CD14-positive monocyte (primary cell): ENCODE data around the gene ZDHHC15. TPM values are rescaled to one million over a fixed set of nuclear protein-coding genes. Genes with fewer than 3 reads are reported as not detected.
"Not testable (repeated sequence)": the region's sequence is repeated elsewhere in the genome, so short reads cannot be mapped to it uniquely, and the experiment has no call there.

Experiments used
- DNase-seq, 3 donors: peaks; one replicate each; pipeline ENCODE4 v3.0.0-alpha.2; 2011 to 2022
- H2AFZ ChIP-seq: 2 replicates; pipeline ENCODE4 v1.6.0; 2012; ENCODE audit warnings: mild to moderate bottlenecking, low read depth, low read length, inconsistent platforms; ENCODE audit not compliant: insufficient read depth, poor library complexity, severe bottlenecking
- H3K27ac ChIP-seq, 2 donors: 1 replicate in 1 of 2; 2 replicates in 1 of 2; pipeline ENCODE4 v1.5.1; 2012 to 2013; ENCODE audit warnings: low read length in 2 of 2, control low read depth in 1 of 2, inconsistent platforms in 1 of 2, low read depth in 1 of 2, mild to moderate bottlenecking in 1 of 2
- H3K27me3 ChIP-seq, 2 donors: one replicate each; pipeline versions ENCODE4 v1.6.0 to v1.6.1; 2011 to 2013; ENCODE audit warnings: low read length in 2 of 2; ENCODE audit not compliant: control insufficient read depth in 2 of 2, insufficient read depth in 2 of 2
- H3K36me3 ChIP-seq, 2 donors: replicated peaks in 1 of 2; 1 replicate in 1 of 2; 2 replicates in 1 of 2; pipeline versions ENCODE4 v1.5.1 to v1.6.1; 2012 to 2013; ENCODE audit warnings: low read length in 2 of 2, control low read depth in 1 of 2, inconsistent platforms in 1 of 2, mild to moderate bottlenecking in 1 of 2; ENCODE audit not compliant: insufficient read depth in 2 of 2, control insufficient read depth in 1 of 2
- H3K4me1 ChIP-seq, 2 donors: 1 replicate in 1 of 2; 2 replicates in 1 of 2; pipeline versions ENCODE4 v1.5.1 to v1.6.1; 2012 to 2013; ENCODE audit warnings: low read length in 2 of 2, control low read depth in 1 of 2, inconsistent platforms in 1 of 2, mild to moderate bottlenecking in 1 of 2, moderate library complexity in 1 of 2; ENCODE audit not compliant: insufficient read depth in 2 of 2, control insufficient read depth in 1 of 2
- H3K4me2 ChIP-seq: replicated peaks from 2 replicates; pipeline ENCODE3; 2012; ENCODE audit warnings: low read length, moderate library complexity, mild to moderate bottlenecking; ENCODE audit not compliant: poor library complexity, severe bottlenecking; ENCODE audit errors: extremely low read depth
- H3K4me3 ChIP-seq, 3 experiments: fragments of 200-600 bp in 1 of 3; sonication (generic) in 1 of 3; replicated peaks in 1 of 3; 1 replicate in 2 of 3; 2 replicates in 1 of 3; pipeline ENCODE4 v1.5.1; 2011 to 2013; ENCODE audit warnings: low read length in 3 of 3, mild to moderate bottlenecking in 3 of 3, control low read depth in 2 of 3, low read depth in 2 of 3, inconsistent platforms in 1 of 3, moderate library complexity in 1 of 3
- H3K79me2 ChIP-seq: 2 replicates; pipeline ENCODE4 v1.6.0; 2012; ENCODE audit warnings: mild to moderate bottlenecking, control low read depth, inconsistent platforms, low read length, moderate library complexity; ENCODE audit not compliant: insufficient read depth
- H3K9ac ChIP-seq: 2 replicates; pipeline ENCODE4 v1.6.0; 2017; ENCODE audit warnings: low read length, mild to moderate bottlenecking; ENCODE audit not compliant: insufficient read depth, poor library complexity, severe bottlenecking
- H3K9me3 ChIP-seq, 2 donors: replicated peaks in 1 of 2; 1 replicate in 1 of 2; 2 replicates in 1 of 2; pipeline versions ENCODE4 v1.5.1 to v1.6.1; 2012 to 2013; ENCODE audit warnings: low read length in 2 of 2, control low read depth in 1 of 2; ENCODE audit not compliant: control insufficient read depth in 1 of 2, insufficient read depth in 1 of 2
- H4K20me1 ChIP-seq: 2 replicates; pipeline ENCODE4 v1.6.0; 2012; ENCODE audit warnings: mild to moderate bottlenecking, low read length, control low read depth, moderate library complexity; ENCODE audit not compliant: insufficient read depth
- H3K27ac Mint-ChIP-seq, 7 donors: one replicate each; pipeline ENCODE4 v1.8.0; 2020; ENCODE audit warnings: mild to moderate bottlenecking in 7 of 7, mixed read lengths in 7 of 7, moderate library complexity in 6 of 7, inconsistent platforms in 2 of 7
- H3K27me3 Mint-ChIP-seq, 3 donors: one replicate each; pipeline ENCODE4 v1.8.0; 2021 to 2022; ENCODE audit warnings: low read depth in 3 of 3, mild to moderate bottlenecking in 3 of 3, mixed read lengths in 3 of 3, moderate library complexity in 3 of 3, inconsistent platforms in 1 of 3
- H3K36me3 Mint-ChIP-seq, 2 donors: one replicate each; pipeline ENCODE4 v1.8.0; 2020; ENCODE audit warnings: mixed read lengths in 2 of 2, inconsistent platforms in 1 of 2, mild to moderate bottlenecking in 1 of 2
- H3K4me1 Mint-ChIP-seq: one replicate; pipeline ENCODE4 v1.8.0; 2020; ENCODE audit warnings: mild to moderate bottlenecking, mixed read lengths
- H3K4me3 Mint-ChIP-seq, 2 donors: one replicate each; pipeline ENCODE4 v1.8.0; 2020; ENCODE audit warnings: mild to moderate bottlenecking in 2 of 2, mixed read lengths in 2 of 2, moderate library complexity in 1 of 2
- H3K9me3 Mint-ChIP-seq, 7 donors: one replicate each; pipeline ENCODE4 v1.8.0; 2020 to 2022; ENCODE audit warnings: mixed read lengths in 7 of 7, mild to moderate bottlenecking in 6 of 7, moderate library complexity in 6 of 7, inconsistent platforms in 2 of 7
- CTCF ChIP-seq: fragments of 200-600 bp; IDR thresholded peaks from one replicate; pipeline ENCODE4 v1.8.0; 2022; ENCODE audit warnings: antibody characterized with exemption, mild to moderate bottlenecking
- WGBS: methylation state at CpG from one replicate; pipeline ENCODE4 v1.1.5; 2013; ENCODE audit warnings: missing lambda C conversion rate; ENCODE audit not compliant: insufficient coverage; 5-methylcytosine and 5-hydroxymethylcytosine counted together
- intact Hi-C, 2 donors: fragments of 100-400 bp; cut with micrococcal nuclease; formaldehyde crosslinking; loops; one replicate each; pipeline versions ENCODE4 v1.15.0 to v1.15.1; 2023
- polyA plus RNA-seq, 3 donors: library from polyadenylated mRNA; depleted of rRNA in 1 of 3; unstranded in 2 of 3; stranded (reverse) in 1 of 3; fragments of 300-500 nt in 2 of 3; fragments of >200 nt in 1 of 3; fragmentation: Illumina TruSeq in 2 of 3; gene quantifications; 1 replicate in 2 of 3; 2 replicates in 1 of 3; pipeline ENCODE4 v1.2.3, GENCODE V29; 2012 to 2021

ZDHHC15 gene
- polyA plus RNA-seq, 3 donors = not detected

- no peak overlapping the region for H3K4me3 Mint-ChIP-seq
- TF ChIP-seq CTCF = no peak
- Histone ChIP-seq H3K9me3 (no peaks in the 10 kb centered on the region), H3K4me2 (no peak overlapping the region), H3K27me3 (no peaks in the 10 kb centered on the region), H3K36me3 (no peaks in the 10 kb centered on the region), H4K20me1 (no peaks in the 10 kb centered on the region), H3K9ac (no peak overlapping the region), H2AFZ (no peak overlapping the region), H3K79me2 (no peaks in the 10 kb centered on the region), H3K4me3 (no peak overlapping the region), H3K27ac (no peak overlapping the region), H3K4me1 (no peaks in the 10 kb centered on the region)
- H3K9me3 Mint-ChIP-seq = peaks cover 0 to 2% (median 0%) of the 10 kb centered on the region in 7 donors
- WGBS = no CpG with 5 or more reads among the region's 2 CpGs
- H3K27ac Mint-ChIP-seq = no peak overlapping the region
- intact Hi-C loops = no loop called here
- no peaks in the 10 kb centered on the region for H3K36me3 Mint-ChIP-seq
- peaks cover 11% of the 10 kb centered on the region for H3K4me1 Mint-ChIP-seq
- H3K27me3 Mint-ChIP-seq = no peaks in the 10 kb centered on the region
- no peak for DNase-seq
These were observed 21.9 kb upstream of the ZDHHC15 start for GRCh38 chrX:75544786-75545185.

GRCh38 chrX:75483933-75484332, 38.9 kb downstream of the ZDHHC15 start:
- H3K36me3 Mint-ChIP-seq = no peaks in the 10 kb centered on the region
- Histone ChIP-seq H3K27me3 (no peaks in the 10 kb centered on the region), H4K20me1 (no peaks in the 10 kb centered on the region), H3K36me3 (no peaks in the 10 kb centered on the region), H3K4me3 (no peak overlapping the region), H3K9ac (no peak overlapping the region), H3K4me2 (no peak overlapping the region), H3K79me2 (no peaks in the 10 kb centered on the region), H3K27ac (no peak overlapping the region), H2AFZ (no peak overlapping the region), H3K9me3 (peaks cover 0 to 18% of the 10 kb centered on the region in 2 donors), H3K4me1 (no peaks in the 10 kb centered on the region)
- TF ChIP-seq CTCF = no peak
- no CpG with 5 or more reads among the region's 1 CpG for WGBS
- H3K4me1 Mint-ChIP-seq = no peaks in the 10 kb centered on the region
- no peak for DNase-seq
- H3K27me3 Mint-ChIP-seq = peaks cover 0 to 2% (median 0%) of the 10 kb centered on the region in 3 donors
- peaks cover 2 to 20% (median 7%) of the 10 kb centered on the region in 7 donors for H3K9me3 Mint-ChIP-seq
- no peak overlapping the region for H3K27ac Mint-ChIP-seq
- intact Hi-C loops = no loop called here
- H3K4me3 Mint-ChIP-seq = no peak overlapping the region

- H3K9me3 Mint-ChIP-seq = peaks cover 5 to 39% (median 17%) of the 10 kb centered on the region in 7 donors
- H3K27ac ChIP-seq = not testable (repeated sequence)
These were observed 61.1 kb downstream of the ZDHHC15 start for GRCh38 chrX:75461780-75462179.

More at GRCh38 chrX:75461780-75462179, 61.1 kb downstream of the ZDHHC15 start:
- H3K27ac Mint-ChIP-seq, DNase-seq, H2AFZ ChIP-seq, H3K4me3 Mint-ChIP-seq, H3K4me1 ChIP-seq, H4K20me1 ChIP-seq, H3K4me2 ChIP-seq, H3K36me3 ChIP-seq, intact Hi-C loops, H3K27me3 Mint-ChIP-seq, H3K27me3 ChIP-seq, H3K79me2 ChIP-seq, H3K9ac ChIP-seq, H3K4me3 ChIP-seq, H3K4me1 Mint-ChIP-seq, H3K36me3 Mint-ChIP-seq: not testable (repeated sequence)
- peaks cover 11 to 12% of the 10 kb centered on the region in 2 donors for H3K9me3 ChIP-seq
